ENCODE measurements around the gene P4HA3.

DNA sequence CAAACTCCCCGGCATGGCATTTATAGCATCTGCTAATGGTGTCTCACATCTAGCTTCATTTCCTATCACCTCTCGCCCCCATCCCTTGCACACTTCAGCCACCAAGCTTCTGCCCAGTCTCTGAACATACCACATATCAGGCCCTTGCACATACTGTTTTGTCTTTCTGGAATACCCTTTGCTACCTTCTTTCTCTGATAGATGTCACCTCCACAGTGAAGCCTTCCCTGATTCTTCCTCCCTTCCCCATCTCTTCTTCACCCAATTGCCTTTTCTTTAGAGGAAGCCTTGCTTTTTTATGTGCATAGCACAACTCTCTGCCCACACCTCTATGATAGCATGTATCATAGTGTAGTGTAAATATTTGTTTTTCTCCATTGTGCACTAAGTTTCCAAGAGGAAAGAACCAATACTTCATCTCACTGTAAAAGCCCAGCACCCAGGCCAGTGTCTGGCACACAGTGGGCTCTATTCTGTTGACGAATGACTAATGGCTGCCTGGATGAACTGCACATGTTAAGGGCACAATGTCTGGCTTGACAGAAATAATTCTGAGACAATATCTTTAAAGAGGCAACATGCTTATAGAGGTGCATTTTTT lies 27.8 kb downstream of the P4HA3 start:
- TF ChIP-seq, protein P1, sequence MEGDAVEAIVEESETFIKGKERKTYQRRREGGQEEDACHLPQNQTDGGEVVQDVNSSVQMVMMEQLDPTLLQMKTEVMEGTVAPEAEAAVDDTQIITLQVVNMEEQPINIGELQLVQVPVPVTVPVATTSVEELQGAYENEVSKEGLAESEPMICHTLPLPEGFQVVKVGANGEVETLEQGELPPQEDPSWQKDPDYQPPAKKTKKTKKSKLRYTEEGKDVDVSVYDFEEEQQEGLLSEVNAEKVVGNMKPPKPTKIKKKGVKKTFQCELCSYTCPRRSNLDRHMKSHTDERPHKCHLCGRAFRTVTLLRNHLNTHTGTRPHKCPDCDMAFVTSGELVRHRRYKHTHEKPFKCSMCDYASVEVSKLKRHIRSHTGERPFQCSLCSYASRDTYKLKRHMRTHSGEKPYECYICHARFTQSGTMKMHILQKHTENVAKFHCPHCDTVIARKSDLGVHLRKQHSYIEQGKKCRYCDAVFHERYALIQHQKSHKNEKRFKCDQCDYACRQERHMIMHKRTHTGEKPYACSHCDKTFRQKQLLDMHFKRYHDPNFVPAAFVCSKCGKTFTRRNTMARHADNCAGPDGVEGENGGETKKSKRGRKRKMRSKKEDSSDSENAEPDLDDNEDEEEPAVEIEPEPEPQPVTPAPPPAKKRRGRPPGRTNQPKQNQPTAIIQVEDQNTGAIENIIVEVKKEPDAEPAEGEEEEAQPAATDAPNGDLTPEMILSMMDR (IDR thresholded peaks at IDR 0.05; ENCODE audit: low read depth, low read length, poor library complexity, severe bottlenecking), result no peak
- no peak for TF ChIP-seq EZH2phosphoT487 (IDR thresholded peaks at IDR 0.05; ENCODE audit: borderline replicate concordance, low read length)

All from DOHH2 (cell line).